ENCODE measurements around the gene ANKRD24.
A peak's percentile ranks its signal among the peaks of the same experiment; 100 is the strongest.

ANKRD24 gene

GRCh38 chr19:4267101-4267900, 84.8 kb downstream of the ANKRD24 start (continued):
- peak; percentile 79; the same call in 1 of the 2 replicates for TF ChIP-seq GLIS2 (tag by site-specific recombination; IDR thresholded peaks at IDR 0.05)
- TF ChIP-seq ZNF391 (tag by site-specific recombination; IDR thresholded peaks at IDR 0.05; ENCODE audit: borderline replicate concordance, low read depth): peak; percentile 75; the same call in 1 of the 2 replicates
- TF ChIP-seq ZNF341 (tag by site-specific recombination; IDR thresholded peaks at IDR 0.05; ENCODE audit: low read depth): peak; percentile 59; the same call in 1 of the 2 replicates
- peak; percentile 60; the same call in 1 of the 2 replicates for TF ChIP-seq ZBTB10 (tag by site-specific recombination; IDR thresholded peaks at IDR 0.05)
- peak; percentile 84 for TF ChIP-seq ZNF2 (tag by site-specific recombination; IDR thresholded peaks at IDR 0.05)
- peak; percentile 5; the same call in 1 of the 2 replicates for TF ChIP-seq KLF1 (tag by site-specific recombination; IDR thresholded peaks at IDR 0.05)
- 0 out of 2 replicates have a peak, but pooled peaks have one; percentile 18 for TF ChIP-seq BCL11A (tag by site-specific recombination; IDR thresholded peaks at IDR 0.05; ENCODE audit: low read depth)
- TF ChIP-seq ZSCAN4 (tag by site-specific recombination; IDR thresholded peaks at IDR 0.05): 0 out of 2 replicates have a peak, but pooled peaks have one; percentile 7
- no peak for TF ChIP-seq ZNF19 (tag by site-specific recombination; IDR thresholded peaks at IDR 0.05; ENCODE audit: low read depth)
- TF ChIP-seq ZSCAN18 (tag by site-specific recombination; IDR thresholded peaks at IDR 0.05): no peak
- TF ChIP-seq MZF1 (tag by site-specific recombination; IDR thresholded peaks at IDR 0.05; ENCODE audit: borderline replicate concordance): no peak
- peak; percentile 87 for TF ChIP-seq ZNF580 (tag by site-specific recombination; IDR thresholded peaks at IDR 0.05)
- TF ChIP-seq IKZF3 (tag by site-specific recombination; IDR thresholded peaks at IDR 0.05): no peak
- no peak for TF ChIP-seq ZBTB1 (tag by site-specific recombination; IDR thresholded peaks at IDR 0.05)
- no peak for TF ChIP-seq ZNF776 (tag by site-specific recombination; IDR thresholded peaks at IDR 0.05; ENCODE audit: borderline replicate concordance)
- TF ChIP-seq ZNF561 (tag by site-specific recombination; IDR thresholded peaks at IDR 0.05; ENCODE audit: borderline replicate concordance): no peak
- TF ChIP-seq ZFHX2 (tag by site-specific recombination; conservative IDR thresholded peaks at IDR 0.05): peak; percentile 30; the same call in 1 of the 2 replicates
- 0 out of 2 replicates have a peak, but pooled peaks have one; percentile 30 for TF ChIP-seq ZNF24 (tag by site-specific recombination; IDR thresholded peaks at IDR 0.05)
- no peak for TF ChIP-seq ZSCAN30 (tag by site-specific recombination; IDR thresholded peaks at IDR 0.05)
- TF ChIP-seq ZNF623 (tag by site-specific recombination; IDR thresholded peaks at IDR 0.05): no peak
- TF ChIP-seq PRDM10 (tag by site-specific recombination; IDR thresholded peaks at IDR 0.05): peak; percentile 87
- TF ChIP-seq KLF17 (tag by site-specific recombination; IDR thresholded peaks at IDR 0.05): peak; percentile 37; the same call in 1 of the 2 replicates
- TF ChIP-seq ZFP41 (tag by site-specific recombination; IDR thresholded peaks at IDR 0.05; ENCODE audit: borderline replicate concordance): no peak
- no peak for TF ChIP-seq ZNF513 (tag by site-specific recombination; IDR thresholded peaks at IDR 0.05)
- TF ChIP-seq ZNF16 (tag by site-specific recombination; IDR thresholded peaks at IDR 0.05; ENCODE audit: low read depth): peak; percentile 98
- no peak for TF ChIP-seq OSR2 (tag by site-specific recombination; IDR thresholded peaks at IDR 0.05)
